HepG2 (cell line): ENCODE measurements around the gene PFKFB2. TPM values are rescaled to one million over a fixed set of nuclear protein-coding genes. Genes with fewer than 3 reads are reported as not detected.

ENCODE experiments used
- AGO1 ChIP-seq: fragments of 200-400 bp; formaldehyde crosslinking; IDR thresholded peaks from 2 replicates; pipeline ENCODE4 v1.6.1; 2017; ENCODE audit warnings: mild to moderate bottlenecking, low read depth, low read length, moderate library complexity; ENCODE audit not compliant: poor library complexity, severe bottlenecking
- ARNT2 ChIP-seq: sonication (generic); formaldehyde crosslinking; IDR thresholded peaks from 2 replicates; pipeline ENCODE4 v1.8.0; 2022; ENCODE audit warnings: mild to moderate bottlenecking, low read depth, missing genetic modification reagents, moderate library complexity
- BORCS8-MEF2B ChIP-seq: sonication (generic); formaldehyde crosslinking; IDR thresholded peaks from 2 replicates; pipeline ENCODE4 v1.8.0; 2022; ENCODE audit warnings: mild to moderate bottlenecking, missing genetic modification reagents
- CREB1 ChIP-seq, 2 experiments: fragments of 450-650 bp in 1 of 2; IDR thresholded peaks; 2 replicates each; pipeline ENCODE4 v1.6.1; 2016 to 2017; ENCODE audit warnings: control low read depth in 1 of 2, mild to moderate bottlenecking in 1 of 2, missing compliant biosample characterization in 1 of 2, missing genetic modification characterization in 1 of 2
- DMAP1 ChIP-seq: IDR thresholded peaks from 2 replicates; pipeline ENCODE4 v1.6.1; 2016
- EHMT2 ChIP-seq: fragments of 200-600 bp; sonication (generic); IDR thresholded peaks from 2 replicates; pipeline ENCODE4 v1.7.0; 2017; ENCODE audit warnings: antibody characterized with exemption, low read depth, low read length, borderline replicate concordance
- GFI1 ChIP-seq: sonication (generic); formaldehyde crosslinking; IDR thresholded peaks from 2 replicates; pipeline ENCODE4 v1.5.0; 2020; ENCODE audit warnings: missing genetic modification reagents, mild to moderate bottlenecking, borderline replicate concordance
- KDM5B ChIP-seq: sonication (generic); formaldehyde crosslinking; IDR thresholded peaks from 2 replicates; pipeline ENCODE4 v1.4.0; 2020; ENCODE audit warnings: missing genetic modification reagents, mild to moderate bottlenecking, borderline replicate concordance
- NCOA1 ChIP-seq: sonication (generic); formaldehyde crosslinking; IDR thresholded peaks from 2 replicates; pipeline ENCODE4 v1.9.0; 2021; ENCODE audit warnings: missing genetic modification reagents
- NCOA5 ChIP-seq: sonication (generic); formaldehyde crosslinking; IDR thresholded peaks from 2 replicates; pipeline ENCODE4 v1.4.0; 2020; ENCODE audit warnings: missing genetic modification reagents
- NFKB2 ChIP-seq: sonication (generic); formaldehyde crosslinking; IDR thresholded peaks from 2 replicates; pipeline ENCODE4 v1.4.0; 2020; ENCODE audit warnings: missing genetic modification reagents, borderline replicate concordance
- NR2C2 ChIP-seq: sonication (generic); formaldehyde crosslinking; IDR thresholded peaks from 2 replicates; pipeline ENCODE4 v1.4.0; 2020; ENCODE audit warnings: missing genetic modification reagents, mild to moderate bottlenecking, moderate library complexity, borderline replicate concordance
- RBFOX2 ChIP-seq: fragments of 200-400 bp; formaldehyde crosslinking; IDR thresholded peaks from 2 replicates; pipeline ENCODE4 v1.6.1; 2017; ENCODE audit warnings: low read depth, mild to moderate bottlenecking, low read length
- SRY ChIP-seq: sonication (generic); formaldehyde crosslinking; IDR thresholded peaks from 2 replicates; pipeline ENCODE4 v1.8.0; 2022; ENCODE audit warnings: mild to moderate bottlenecking, missing genetic modification reagents
- ZFP36 ChIP-seq: fragments of 150-350 bp; IDR thresholded peaks from 2 replicates; pipeline ENCODE4 v1.6.1; 2018; ENCODE audit warnings: borderline replicate concordance, low read length, low read depth; ENCODE audit not compliant: partially characterized antibody
- ZNF282 ChIP-seq: fragments of 450-650 bp; IDR thresholded peaks from 2 replicates; pipeline ENCODE4 v1.6.1; 2018; ENCODE audit not compliant: partially characterized antibody
- ZNF34 ChIP-seq: sonication (generic); formaldehyde crosslinking; IDR thresholded peaks from 2 replicates; pipeline ENCODE4 v1.4.0; 2020; ENCODE audit warnings: mild to moderate bottlenecking, missing genetic modification reagents, borderline replicate concordance
- ZNF589 ChIP-seq: sonication (generic); formaldehyde crosslinking; conservative IDR thresholded peaks from 2 replicates; pipeline ENCODE4 v1.8.0; 2022; ENCODE audit warnings: mild to moderate bottlenecking, moderate library complexity, missing genetic modification reagents
- ZNF784 ChIP-seq: sonication (generic); formaldehyde crosslinking; IDR thresholded peaks from 2 replicates; pipeline ENCODE4 v1.5.1; 2020; ENCODE audit warnings: missing genetic modification reagents, mild to moderate bottlenecking, borderline replicate concordance
- ZSCAN29 ChIP-seq: sonication (generic); formaldehyde crosslinking; conservative IDR thresholded peaks from 2 replicates; pipeline ENCODE4 v1.4.0; 2020; ENCODE audit warnings: mild to moderate bottlenecking, missing genetic modification reagents
- polyA plus RNA-seq, 8 experiments: library from polyadenylated mRNA; depleted of rRNA in 3 of 8; stranded (reverse) in 7 of 8; unstranded in 1 of 8; fragments of >200 nt; fragmentation: Illumina TruSeq in 4 of 8; extraction: Trizol in 4 of 8; gene quantifications; 2 replicates each; pipeline versions ENCODE4 v1.2.1 to v1.2.3, GENCODE V29; 2011 to 2016; ENCODE audit warnings: low read depth in 4 of 8, missing spikeins in 1 of 8, mixed read lengths in 1 of 8; ENCODE audit not compliant: insufficient read depth in 1 of 8
- total RNA-seq, 5 experiments: library from RNA; depleted of rRNA; stranded (reverse); fragments of >200 nt; fragmentation: Illumina TruSeq; extraction: Trizol; gene quantifications; 2 replicates each; pipeline ENCODE4 v1.2.3, GENCODE V29; 2016; ENCODE audit warnings: low read depth in 1 of 5
- TF ChIP-seq, protein P1 (sequence below): IDR thresholded peaks from 2 replicates; pipeline ENCODE4 v1.6.1; 2016; ENCODE audit warnings: low read depth, borderline replicate concordance
- TF ChIP-seq, protein P2 (sequence below): sonication (generic); formaldehyde crosslinking; IDR thresholded peaks from 2 replicates; pipeline ENCODE4 v1.5.0; 2020; ENCODE audit warnings: mild to moderate bottlenecking, missing genetic modification reagents
- TF ChIP-seq, protein P3 (sequence below): sonication (generic); formaldehyde crosslinking; IDR thresholded peaks from 2 replicates; pipeline ENCODE4 v1.4.0; 2020; ENCODE audit warnings: missing genetic modification reagents

Gene PFKFB2
- total and polyA plus RNA-seq, 2 of the 13 experiments (the other 11 are each of a cell fraction or from before 2014, with no cell fraction given), result 4.6 to 10.6 TPM

DNA sequence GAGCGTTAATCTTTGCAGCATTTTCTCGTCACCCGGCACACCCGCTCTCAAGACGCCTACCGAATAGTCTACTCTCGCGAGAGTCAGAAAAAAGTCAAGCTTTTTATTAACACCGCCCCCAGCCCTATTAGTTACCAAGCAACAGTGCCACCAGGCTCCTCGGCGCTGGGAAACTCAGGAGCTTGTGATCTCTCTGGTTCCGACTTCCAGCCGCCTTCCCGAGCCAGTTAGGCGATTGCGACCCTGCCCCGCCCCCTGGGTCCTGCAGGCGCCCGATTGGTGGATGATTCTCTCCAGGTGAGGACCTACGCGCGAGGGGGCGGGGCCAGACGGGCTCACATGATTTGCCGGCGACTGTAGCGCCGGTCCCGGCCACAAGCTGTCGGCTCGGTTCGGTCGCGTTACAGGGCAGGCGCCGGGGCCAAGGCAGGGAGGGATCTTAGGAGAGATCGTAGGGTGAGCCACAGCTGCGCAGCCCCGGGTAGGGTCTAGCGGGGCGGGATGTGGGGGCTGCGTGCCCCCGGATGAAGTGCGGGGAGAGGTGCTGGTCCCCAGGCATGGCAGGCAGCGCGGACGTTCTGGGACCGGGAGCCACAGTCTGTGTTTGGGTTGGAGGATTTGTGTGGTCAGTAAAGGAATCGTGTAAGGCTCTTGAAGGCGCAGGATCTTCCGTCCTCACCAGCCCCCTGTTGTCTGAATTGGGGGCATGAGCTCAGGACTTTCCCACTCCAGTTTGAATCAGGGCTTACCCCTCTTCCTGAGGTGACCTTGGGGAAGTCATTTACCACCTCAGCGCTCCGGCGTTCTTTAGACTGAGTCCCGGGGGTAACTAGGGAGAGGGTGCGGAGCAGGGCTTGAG is at the start of gene PFKFB2 (continued):
- TF ChIP-seq, protein P1, sequence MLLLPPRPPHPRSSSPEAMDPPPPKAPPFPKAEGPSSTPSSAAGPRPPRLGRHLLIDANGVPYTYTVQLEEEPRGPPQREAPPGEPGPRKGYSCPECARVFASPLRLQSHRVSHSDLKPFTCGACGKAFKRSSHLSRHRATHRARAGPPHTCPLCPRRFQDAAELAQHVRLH (CRISPR knock-in tag), result no peak
- TF ChIP-seq AGO1 (peak; percentile 39), KDM5B (peak; percentile 57; the same call in 1 of the 2 replicates), ZFP36 (no peak), ARNT2 (peak; percentile 26), ZNF282 (no peak), ZNF784 (peak; percentile 50; the same call in 1 of the 2 replicates), ZNF34 (CRISPR knock-in tag) (no peak), RBFOX2 (peak; percentile 88), ZSCAN29 (CRISPR knock-in tag) (no peak), NCOA1 (CRISPR knock-in tag) (0 out of 2 replicates have a peak, but pooled peaks have one; percentile 29), CREB1 (IDR thresholded peaks at IDR 0.05) (peak; percentile 50; the same call in 1 of the 2 replicates), CREB1 (CRISPR knock-in tag; IDR thresholded peaks at IDR 0.05) (peak; percentile 71; the same call in 1 of the 2 replicates), NFKB2 (CRISPR knock-in tag) (peak; percentile 36; the same call in 1 of the 2 replicates), NR2C2 (peak; percentile 37; the same call in 1 of the 2 replicates), SRY (no peak), BORCS8-MEF2B (CRISPR knock-in tag) (no peak; the same call in 1 of the 2 replicates), EHMT2 (no peak), DMAP1 (0 out of 2 replicates have a peak, but pooled peaks have one; percentile 17), NCOA5 (CRISPR knock-in tag) (no peak), ZNF589 (CRISPR knock-in tag) (no peak), GFI1 (CRISPR knock-in tag) (0 out of 2 replicates have a peak, but pooled peaks have one; percentile 16)
- TF ChIP-seq, protein P2, sequence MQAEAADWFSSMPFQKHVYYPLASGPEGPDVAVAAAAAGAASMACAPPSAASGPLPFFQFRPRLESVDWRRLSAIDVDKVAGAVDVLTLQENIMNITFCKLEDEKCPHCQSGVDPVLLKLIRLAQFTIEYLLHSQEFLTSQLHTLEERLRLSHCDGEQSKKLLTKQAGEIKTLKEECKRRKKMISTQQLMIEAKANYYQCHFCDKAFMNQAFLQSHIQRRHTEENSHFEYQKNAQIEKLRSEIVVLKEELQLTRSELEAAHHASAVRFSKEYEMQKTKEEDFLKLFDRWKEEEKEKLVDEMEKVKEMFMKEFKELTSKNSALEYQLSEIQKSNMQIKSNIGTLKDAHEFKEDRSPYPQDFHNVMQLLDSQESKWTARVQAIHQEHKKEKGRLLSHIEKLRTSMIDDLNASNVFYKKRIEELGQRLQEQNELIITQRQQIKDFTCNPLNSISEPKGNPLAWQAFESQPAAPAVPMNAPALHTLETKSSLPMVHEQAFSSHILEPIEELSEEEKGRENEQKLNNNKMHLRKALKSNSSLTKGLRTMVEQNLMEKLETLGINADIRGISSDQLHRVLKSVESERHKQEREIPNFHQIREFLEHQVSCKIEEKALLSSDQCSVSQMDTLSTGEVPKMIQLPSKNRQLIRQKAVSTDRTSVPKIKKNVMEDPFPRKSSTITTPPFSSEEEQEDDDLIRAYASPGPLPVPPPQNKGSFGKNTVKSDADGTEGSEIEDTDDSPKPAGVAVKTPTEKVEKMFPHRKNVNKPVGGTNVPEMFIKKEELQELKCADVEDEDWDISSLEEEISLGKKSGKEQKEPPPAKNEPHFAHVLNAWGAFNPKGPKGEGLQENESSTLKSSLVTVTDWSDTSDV (CRISPR knock-in tag), result no peak
- TF ChIP-seq, protein P3, sequence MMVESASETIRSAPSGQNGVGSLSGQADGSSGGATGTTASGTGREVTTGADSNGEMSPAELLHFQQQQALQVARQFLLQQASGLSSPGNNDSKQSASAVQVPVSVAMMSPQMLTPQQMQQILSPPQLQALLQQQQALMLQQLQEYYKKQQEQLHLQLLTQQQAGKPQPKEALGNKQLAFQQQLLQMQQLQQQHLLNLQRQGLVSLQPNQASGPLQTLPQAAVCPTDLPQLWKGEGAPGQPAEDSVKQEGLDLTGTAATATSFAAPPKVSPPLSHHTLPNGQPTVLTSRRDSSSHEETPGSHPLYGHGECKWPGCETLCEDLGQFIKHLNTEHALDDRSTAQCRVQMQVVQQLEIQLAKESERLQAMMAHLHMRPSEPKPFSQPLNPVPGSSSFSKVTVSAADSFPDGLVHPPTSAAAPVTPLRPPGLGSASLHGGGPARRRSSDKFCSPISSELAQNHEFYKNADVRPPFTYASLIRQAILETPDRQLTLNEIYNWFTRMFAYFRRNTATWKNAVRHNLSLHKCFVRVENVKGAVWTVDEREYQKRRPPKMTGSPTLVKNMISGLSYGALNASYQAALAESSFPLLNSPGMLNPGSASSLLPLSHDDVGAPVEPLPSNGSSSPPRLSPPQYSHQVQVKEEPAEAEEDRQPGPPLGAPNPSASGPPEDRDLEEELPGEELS (CRISPR knock-in tag), result no peak
